Liver (tissue), 9 donors: ENCODE data around the gene CHKA. TPM values are rescaled to one million over a fixed set of nuclear protein-coding genes. Genes with fewer than 3 reads are reported as not detected.
A peak's percentile ranks its signal among the peaks of the same experiment; 100 is the strongest.

Experiments
- DNase-seq: peaks from one replicate; pipeline ENCODE4 v3.0.0-alpha.2; 2017; ENCODE audit warnings: low spot score
- H3K27ac ChIP-seq, 2 donors: one replicate each; pipeline ENCODE4 v1.7.0; 2013; ENCODE audit warnings: inconsistent platforms in 2 of 2, low read length in 2 of 2, control low read depth in 1 of 2, low read depth in 1 of 2, mild to moderate bottlenecking in 1 of 2
- H3K27me3 ChIP-seq, 4 donors: one replicate each; pipeline versions ENCODE4 v1.6.1 to v1.7.0; 2013; ENCODE audit warnings: low read length in 3 of 4, inconsistent platforms in 1 of 4, mild to moderate bottlenecking in 1 of 4, moderate library complexity in 1 of 4; ENCODE audit not compliant: control insufficient read depth in 4 of 4, insufficient read depth in 4 of 4
- H3K36me3 ChIP-seq, 4 donors: one replicate each; pipeline versions ENCODE4 v1.6.1 to v1.7.0; 2013; ENCODE audit warnings: low read length in 3 of 4, mild to moderate bottlenecking in 3 of 4, low read depth in 1 of 4, moderate library complexity in 1 of 4; ENCODE audit not compliant: control insufficient read depth in 4 of 4, insufficient read depth in 3 of 4
- H3K4me1 ChIP-seq, 4 donors: one replicate each; pipeline versions ENCODE4 v1.6.1 to v1.7.0; 2013; ENCODE audit warnings: low read length in 3 of 4, mild to moderate bottlenecking in 3 of 4, moderate library complexity in 1 of 4; ENCODE audit not compliant: control insufficient read depth in 4 of 4, insufficient read depth in 4 of 4
- H3K4me3 ChIP-seq, 3 donors: one replicate each; pipeline versions ENCODE4 v1.6.1 to v1.7.0; 2013; ENCODE audit warnings: low read length in 3 of 3, control low read depth in 1 of 3, low read depth in 1 of 3, mild to moderate bottlenecking in 1 of 3
- H3K9ac ChIP-seq, 2 donors: one replicate each; pipeline ENCODE4 v1.7.0; 2013; ENCODE audit warnings: low read length in 2 of 2, mild to moderate bottlenecking in 2 of 2, moderate library complexity in 2 of 2, control low read depth in 1 of 2, low read depth in 1 of 2
- H3K9me3 ChIP-seq, 4 donors: one replicate each; pipeline versions ENCODE4 v1.6.1 to v1.7.0; 2013; ENCODE audit warnings: low read length in 3 of 4; ENCODE audit not compliant: control insufficient read depth in 4 of 4
- ATF3 ChIP-seq: IDR thresholded peaks from 2 replicates; pipeline ENCODE4 v1.6.1; 2016; ENCODE audit warnings: antibody characterized with exemption
- CTCF ChIP-seq: fragments of 150-350 bp; IDR thresholded peaks from 2 replicates; pipeline ENCODE4 v1.5.1; 2017; ENCODE audit warnings: improper control_type of control experiment, low read depth, low read length; ENCODE audit not compliant: missing input control
- EGR1 ChIP-seq, 2 donors: IDR thresholded peaks; 2 replicates each; pipeline ENCODE4 v1.6.1; 2016 to 2018; ENCODE audit warnings: antibody characterized with exemption in 2 of 2, low read depth in 2 of 2
- FOXA1 ChIP-seq: IDR thresholded peaks from 2 replicates; pipeline ENCODE4 v1.6.1; 2016; ENCODE audit warnings: antibody characterized with exemption
- FOXA2 ChIP-seq: IDR thresholded peaks from 2 replicates; pipeline ENCODE4 v1.6.1; 2016; ENCODE audit warnings: antibody characterized with exemption
- GABPA ChIP-seq, 2 donors: IDR thresholded peaks in 1 of 2; conservative IDR thresholded peaks in 1 of 2; 2 replicates each; pipeline ENCODE4 v1.6.1; 2016; ENCODE audit warnings: antibody characterized with exemption in 2 of 2, mild to moderate bottlenecking in 1 of 2, moderate library complexity in 1 of 2
- HNF4A ChIP-seq, 2 donors: conservative IDR thresholded peaks; 2 replicates each; pipeline ENCODE4 v1.6.1; 2016; ENCODE audit warnings: antibody characterized with exemption in 2 of 2, mild to moderate bottlenecking in 2 of 2
- HNF4G ChIP-seq: IDR thresholded peaks from 2 replicates; pipeline ENCODE4 v1.6.1; 2016; ENCODE audit warnings: antibody characterized with exemption
- JUND ChIP-seq, 2 donors: IDR thresholded peaks; 2 replicates each; pipeline ENCODE4 v1.6.1; 2016; ENCODE audit warnings: antibody characterized with exemption in 2 of 2
- MAX ChIP-seq: IDR thresholded peaks from 2 replicates; pipeline ENCODE4 v1.6.1; 2016; ENCODE audit warnings: antibody characterized with exemption
- NR2F2 ChIP-seq: IDR thresholded peaks from 2 replicates; pipeline ENCODE4 v1.6.1; 2016; ENCODE audit warnings: antibody characterized with exemption
- RAD21 ChIP-seq, 2 donors: IDR thresholded peaks; 2 replicates each; pipeline ENCODE4 v1.6.1; 2016; ENCODE audit warnings: antibody characterized with exemption in 2 of 2, mild to moderate bottlenecking in 2 of 2
- REST ChIP-seq: IDR thresholded peaks from 2 replicates; pipeline ENCODE4 v1.6.1; 2016; ENCODE audit warnings: antibody characterized with exemption, mild to moderate bottlenecking
- RXRA ChIP-seq, 2 donors: IDR thresholded peaks; 2 replicates each; pipeline ENCODE4 v1.6.1; 2017 to 2018; ENCODE audit warnings: antibody characterized with exemption in 2 of 2, mild to moderate bottlenecking in 1 of 2
- SP1 ChIP-seq: IDR thresholded peaks from 2 replicates; pipeline ENCODE4 v1.6.1; 2018; ENCODE audit warnings: antibody characterized with exemption, mild to moderate bottlenecking
- TAF1 ChIP-seq: conservative IDR thresholded peaks from 2 replicates; pipeline ENCODE4 v1.6.1; 2016; ENCODE audit warnings: antibody characterized with exemption, mild to moderate bottlenecking
- YY1 ChIP-seq: IDR thresholded peaks from 2 replicates; pipeline ENCODE4 v1.6.1; 2016; ENCODE audit warnings: antibody characterized with exemption, mild to moderate bottlenecking
- ZBTB33 ChIP-seq: IDR thresholded peaks from 2 replicates; pipeline ENCODE4 v1.6.1; 2016; ENCODE audit warnings: antibody characterized with exemption
- WGBS: extraction: QIAGEN DNeasy Blood & Tissue Kit; methylation state at CpG from one replicate; pipeline ENCODE4 v1.1.7; 2013; 5-methylcytosine and 5-hydroxymethylcytosine counted together
- polyA plus RNA-seq, 2 donors: library from polyadenylated mRNA; stranded (reverse) in 1 of 2; unstranded in 1 of 2; fragments of 200-250 nt in 1 of 2; fragments of >200 nt in 1 of 2; fragmentation: Nextera tagmentation in 1 of 2; extraction: Ambion mirVana in 1 of 2; gene quantifications; one replicate each; pipeline versions ENCODE4 v1.2.1 to v1.2.3, GENCODE V29; 2013 to 2015
- total RNA-seq, 2 donors: library from RNA; depleted of rRNA; stranded (reverse); fragments of >200 nt; gene quantifications; one replicate each; pipeline ENCODE4 v1.2.3, GENCODE V29; 2014
- donor health status: healthy.
- donor health status: healthy.
- donor health status: healthy.
- donor health status: healthy.
- donor health status: healthy.

The CHKA gene
- total and polyA plus RNA-seq, 4 donors, result 11.4 to 41.9 (median 17.3) TPM

GRCh38 chr11:68165601-68166000 is 44.4 kb upstream of the CHKA start:
- Histone ChIP-seq H3K9ac (no peak overlapping the region), H3K4me1 (peaks cover 3 to 41% (median 35%) of the 10 kb centered on the region in 4 donors), H3K9me3 (no peaks in the 10 kb centered on the region), H3K27me3 (no peaks in the 10 kb centered on the region), H3K27ac (no peak overlapping the region), H3K36me3 (peaks cover 6 to 36% (median 20%) of the 10 kb centered on the region in 4 donors), H3K4me3 (no peak overlapping the region)
- WGBS, result 37% methylated on average over 4 of the region's 4 CpGs
- no peak for DNase-seq
- TF ChIP-seq TAF1 (no peak), HNF4A (conservative IDR thresholded peaks at IDR 0.05) (peak; percentile 33 to 44), FOXA1 (no peak), JUND (IDR thresholded peaks at IDR 0.05) (no peak), HNF4G (peak; percentile 15), EGR1 (IDR thresholded peaks at IDR 0.05; ENCODE audit: low read depth in 2 of 2) (no peak), NR2F2 (no peak), MAX (no peak), RXRA (IDR thresholded peaks at IDR 0.05) (no peak), FOXA2 (no peak), CTCF (no peak), YY1 (no peak)

GRCh38 chr11:68164437-68164836 is 43.2 kb upstream of the CHKA start:
- no peak for DNase-seq
- no peak overlapping the region for H3K9ac ChIP-seq
- 97% methylated on average over 2 of the region's 2 CpGs for WGBS
- H3K4me1 ChIP-seq, result peaks cover 3 to 35% (median 29%) of the 10 kb centered on the region in 4 donors
- no peaks in the 10 kb centered on the region for H3K27me3 ChIP-seq
- no peak for TF ChIP-seq CTCF
- TF ChIP-seq REST, result no peak
- no peak for TF ChIP-seq EGR1 (IDR thresholded peaks at IDR 0.05; ENCODE audit: low read depth in 2 of 2)
- no peak for TF ChIP-seq FOXA1
- no peak for TF ChIP-seq YY1
- TF ChIP-seq RAD21 (IDR thresholded peaks at IDR 0.05), result no peak
- no peak for TF ChIP-seq ZBTB33
- TF ChIP-seq HNF4G, result no peak
- TF ChIP-seq JUND (IDR thresholded peaks at IDR 0.05), result no peak
- no peak for TF ChIP-seq NR2F2
- no peak for TF ChIP-seq HNF4A (conservative IDR thresholded peaks at IDR 0.05)
- no peak for TF ChIP-seq MAX
- no peak for TF ChIP-seq RXRA (IDR thresholded peaks at IDR 0.05)
- no peak for TF ChIP-seq SP1
- TF ChIP-seq TAF1, result no peak
- no peak for TF ChIP-seq ATF3
- no peak for TF ChIP-seq FOXA2
- TF ChIP-seq GABPA (IDR thresholded peaks at IDR 0.05 in 1 of 2, conservative IDR thresholded peaks at IDR 0.05 in 1 of 2), result no peak
- no peak overlapping the region for H3K4me3 ChIP-seq
- peaks cover 1 to 25% (median 14%) of the 10 kb centered on the region in 4 donors for H3K36me3 ChIP-seq
- H3K27ac ChIP-seq, result no peak overlapping the region
- H3K9me3 ChIP-seq, result no peaks in the 10 kb centered on the region
